ENCODE measurements around the gene ZDHHC6. TPM values are rescaled to one million over a fixed set of nuclear protein-coding genes. Genes with fewer than 3 reads are reported as not detected.

Gene ZDHHC6
- total and polyA plus RNA-seq, 2 of the 8 experiments (the other 6 are each of a cell fraction or from before 2014, with no cell fraction given): 13.6 to 27.4 TPM

DNA sequence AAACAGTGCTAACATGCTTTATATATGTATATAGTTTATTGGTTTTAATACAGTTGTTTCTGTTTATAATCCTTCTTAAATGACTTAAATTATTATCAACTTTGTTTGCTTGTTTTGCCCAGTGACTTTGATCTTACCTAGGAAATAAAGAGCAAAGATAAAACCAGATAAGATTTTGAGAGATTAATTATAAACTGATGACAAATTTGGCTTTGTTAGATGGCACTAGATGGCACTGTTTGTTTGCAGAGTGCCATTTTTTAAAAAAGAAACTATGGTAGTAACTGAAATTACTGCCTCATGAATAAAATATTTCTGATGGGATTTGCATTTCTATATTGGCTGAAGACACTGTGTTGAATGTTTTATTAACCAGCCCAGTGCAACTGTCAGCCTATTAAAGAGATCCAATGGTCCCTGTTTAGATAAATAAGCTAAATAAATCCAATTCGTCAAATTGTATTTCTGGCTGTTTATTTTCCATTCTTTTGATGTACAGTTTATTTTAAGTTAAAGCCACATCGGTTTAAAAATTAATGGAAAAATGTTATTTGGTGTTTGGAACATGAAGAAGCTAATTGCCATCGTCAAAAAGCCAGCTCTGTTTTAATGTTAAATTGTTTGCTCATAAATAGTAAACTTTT is 29.0 kb upstream of the ZDHHC6 start (continued):
- TF ChIP-seq RAD21 (IDR thresholded peaks at IDR 0.05 in 1 of 2, conservative IDR thresholded peaks at IDR 0.05 in 1 of 2; ENCODE audit: low read depth in 2 of 2, low read length in 2 of 2) (peak; percentile 45 to 61), HDAC6 (IDR thresholded peaks at IDR 0.05; ENCODE audit: low read depth, low read length) (no peak), EZH2 (IDR thresholded peaks at IDR 0.05; ENCODE audit: low read depth, low read length, severe bottlenecking) (no peak), GTF2F1 (IDR thresholded peaks at IDR 0.05; ENCODE audit: borderline replicate concordance, low read depth, low read length) (no peak)
- TF ChIP-seq, protein P1, sequence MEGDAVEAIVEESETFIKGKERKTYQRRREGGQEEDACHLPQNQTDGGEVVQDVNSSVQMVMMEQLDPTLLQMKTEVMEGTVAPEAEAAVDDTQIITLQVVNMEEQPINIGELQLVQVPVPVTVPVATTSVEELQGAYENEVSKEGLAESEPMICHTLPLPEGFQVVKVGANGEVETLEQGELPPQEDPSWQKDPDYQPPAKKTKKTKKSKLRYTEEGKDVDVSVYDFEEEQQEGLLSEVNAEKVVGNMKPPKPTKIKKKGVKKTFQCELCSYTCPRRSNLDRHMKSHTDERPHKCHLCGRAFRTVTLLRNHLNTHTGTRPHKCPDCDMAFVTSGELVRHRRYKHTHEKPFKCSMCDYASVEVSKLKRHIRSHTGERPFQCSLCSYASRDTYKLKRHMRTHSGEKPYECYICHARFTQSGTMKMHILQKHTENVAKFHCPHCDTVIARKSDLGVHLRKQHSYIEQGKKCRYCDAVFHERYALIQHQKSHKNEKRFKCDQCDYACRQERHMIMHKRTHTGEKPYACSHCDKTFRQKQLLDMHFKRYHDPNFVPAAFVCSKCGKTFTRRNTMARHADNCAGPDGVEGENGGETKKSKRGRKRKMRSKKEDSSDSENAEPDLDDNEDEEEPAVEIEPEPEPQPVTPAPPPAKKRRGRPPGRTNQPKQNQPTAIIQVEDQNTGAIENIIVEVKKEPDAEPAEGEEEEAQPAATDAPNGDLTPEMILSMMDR (IDR thresholded peaks at IDR 0.05; ENCODE audit: control extremely low read depth in 1 of 3, insufficient read depth in 1 of 3, low read depth in 1 of 3, low read length in 3 of 3): peak in 1 of 3 experiments; percentile 22; a peak in 2 of 4 replicates

Measured in H1 (cell line).